AG04449 (cell line): ENCODE results near the gene SLC35C1.
"Not testable (repeated sequence)": the region's sequence is repeated elsewhere in the genome, so short reads cannot be mapped to it uniquely, and the experiment has no call there.

ENCODE experiments used
- CTCF ChIA-PET: fragments of 350-600 bp; formaldehyde crosslinking; extraction: SDS; loops from one replicate; lab custom pipeline; 2021; ENCODE audit warnings: antibody characterized with exemption; lab: Yijun Ruan, JAX
- POLR2A ChIA-PET: fragments of 400-600, 350-600 bp; formaldehyde crosslinking; extraction: SDS; loops from one replicate; lab custom pipeline; 2020; ENCODE audit warnings: antibody characterized with exemption, inconsistent platforms; lab: Yijun Ruan, JAX
- DNase-seq: peaks from one replicate; pipeline ENCODE4 v3.0.0-alpha.2; 2010; ENCODE audit warnings: low read depth, low spot score
- H3K4me3 ChIP-seq: 2 replicates; pipeline ENCODE4 v1.5.1; 2011; ENCODE audit warnings: low read depth, mild to moderate bottlenecking, control low read depth, low read length
- CTCF ChIP-seq: IDR thresholded peaks from one replicate; pipeline ENCODE4 v1.5.1; 2011; ENCODE audit warnings: mild to moderate bottlenecking, moderate library complexity, low read length, control low read depth, inconsistent platforms; ENCODE audit not compliant: insufficient read depth; ENCODE audit errors: missing control alignments

The SLC35C1 gene

DNA sequence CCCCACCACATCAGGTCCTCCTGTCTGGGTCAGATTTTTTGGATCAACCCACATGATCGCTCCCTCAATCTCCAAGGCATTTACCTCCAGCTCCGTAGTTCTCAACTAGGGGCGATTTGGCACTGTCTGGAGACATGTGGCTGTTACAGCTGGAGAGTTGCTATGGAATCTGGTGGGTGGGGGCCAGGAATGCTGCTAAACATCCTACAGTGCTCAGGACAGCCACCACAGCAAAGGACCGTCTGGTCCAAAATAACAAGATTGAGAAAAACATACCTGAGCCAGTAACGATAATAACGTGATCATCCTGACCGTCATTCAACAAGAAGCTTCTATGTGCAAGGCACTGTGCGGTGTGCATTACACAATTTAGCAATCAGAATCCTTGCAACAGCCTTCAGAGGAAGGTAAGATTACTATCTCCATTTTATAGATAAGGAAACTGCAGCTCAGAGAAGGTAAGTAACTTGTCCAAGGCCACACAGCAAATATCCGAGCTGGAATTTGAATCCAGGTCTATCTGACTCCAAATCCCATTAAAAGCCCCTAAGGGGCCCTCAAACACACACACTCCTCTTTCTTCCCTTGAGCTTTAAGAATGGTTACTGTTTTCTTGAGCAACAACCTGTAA, 28.0 kb downstream of the SLC35C1 start:
- DNase-seq = no peak
- ChIA-PET POLR2A (no interaction called here), CTCF (interaction anchor here (7.4 kb wide), 1 partner anchor 11 kb away, joined by 118 read pairs; no protein-coding TSS in a partner anchor)
- no peak overlapping the region for H3K4me3 ChIP-seq
- TF ChIP-seq CTCF = no peak

- ChIA-PET POLR2A (interaction anchor here (0.6 kb wide), 1 partner anchor 1974 kb away, joined by 3 read pairs; no protein-coding TSS in a partner anchor), CTCF (interaction anchor here (7.4 kb wide), 1 partner anchor 10 kb away, joined by 118 read pairs; no protein-coding TSS in a partner anchor)
- no peak for TF ChIP-seq CTCF
- H3K4me3 ChIP-seq = no peak overlapping the region
- DNase-seq = no peak
Measured at GRCh38 chr11:45833761-45834160, 28.8 kb downstream of the SLC35C1 start.

- POLR2A ChIA-PET = interaction anchor here (0.6 kb wide), 1 partner anchor 1973 kb away, joined by 3 read pairs; no protein-coding TSS in a partner anchor
- CTCF ChIA-PET = interaction anchor here (7.4 kb wide), 1 partner anchor 10 kb away, joined by 118 read pairs; no protein-coding TSS in a partner anchor
- TF ChIP-seq CTCF = no peak
- H3K4me3 ChIP-seq = no peak overlapping the region
- no peak for DNase-seq
Measured at GRCh38 chr11:45834298-45834756, 29.4 kb downstream of the SLC35C1 start.

GRCh38 chr11:45839204-45839603, 34.3 kb downstream of the SLC35C1 start:
- ChIA-PET POLR2A (no interaction called here), CTCF (no interaction called here)
- TF ChIP-seq CTCF = no peak
- no peak overlapping the region for H3K4me3 ChIP-seq
- no peak for DNase-seq

DNA sequence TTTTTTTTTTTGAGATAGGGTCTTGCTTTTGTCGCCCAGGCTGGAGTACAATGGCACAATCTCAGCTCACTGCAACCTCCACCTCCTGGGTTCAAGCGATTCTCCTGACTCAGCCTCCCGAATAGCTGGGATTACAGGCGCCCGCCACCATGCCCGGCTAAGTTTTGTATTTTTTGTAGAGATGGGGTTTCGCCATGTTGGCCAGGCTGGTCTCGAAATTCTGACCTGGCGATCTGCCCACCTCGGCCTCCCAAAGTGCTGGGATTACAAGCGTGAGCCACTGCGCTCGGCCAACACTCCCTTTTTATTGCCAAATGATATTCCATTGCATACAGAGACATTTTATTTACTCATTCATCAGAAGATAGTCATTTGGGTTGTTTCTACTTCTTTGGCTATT, 35.3 kb downstream of the SLC35C1 start:
- H3K4me3 ChIP-seq, CTCF ChIA-PET, POLR2A ChIA-PET, DNase-seq: not testable (repeated sequence)

DNA sequence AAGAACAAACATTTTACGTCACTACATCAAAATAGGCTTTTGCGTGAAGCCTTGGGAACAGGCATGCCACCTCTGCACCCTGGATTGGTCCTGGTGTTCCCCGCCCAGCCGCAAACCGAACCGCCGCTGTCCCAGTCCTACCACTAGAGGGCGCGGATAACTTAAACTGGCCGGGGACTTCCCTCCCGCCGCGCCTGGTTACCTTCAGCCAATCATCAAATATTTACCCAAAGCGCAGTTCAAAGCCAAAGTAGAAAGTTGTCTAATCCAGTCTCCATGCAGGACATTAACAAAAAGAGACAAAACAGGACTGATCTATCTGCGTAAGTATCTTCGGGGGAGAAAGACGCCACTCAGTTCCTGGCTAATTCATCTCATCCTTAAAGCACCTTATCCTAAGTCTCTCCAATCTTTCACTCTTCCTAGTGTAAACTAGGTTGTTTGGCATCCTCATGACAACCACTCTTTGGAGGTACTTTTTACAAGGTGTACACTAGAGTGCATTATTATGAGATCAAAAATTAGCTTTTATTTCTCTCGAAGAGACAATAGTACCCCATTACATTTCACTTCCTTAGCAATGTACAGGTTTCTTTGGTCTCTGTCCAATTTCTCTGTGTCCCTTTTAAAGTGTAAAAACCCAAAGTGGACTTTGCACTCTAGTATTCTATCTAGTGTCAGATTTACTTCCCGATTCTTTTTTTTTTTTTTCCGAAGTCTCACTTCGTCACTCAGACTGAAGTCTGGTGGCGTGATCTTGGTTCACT, 38.4 kb downstream of the SLC35C1 start:
- peak; percentile 90 for TF ChIP-seq CTCF
- ChIA-PET POLR2A (no interaction called here), CTCF (interaction anchor here (1.1 to 6.7 kb wide), 34 partner anchors 8 to 396 kb away, joined by 3 to 118 read pairs (median 5); partner anchors contain the start of gene SLC35C1)
- no peak for DNase-seq
- no peak overlapping the region for H3K4me3 ChIP-seq
